Left colon (tissue), 2 donors: ENCODE measurements around the gene RPP30. TPM values are rescaled to one million over a fixed set of nuclear protein-coding genes. Genes with fewer than 3 reads are reported as not detected.
"Not testable (repeated sequence)": the region's sequence is repeated elsewhere in the genome, so short reads cannot be mapped to it uniquely, and the experiment has no call there.

ENCODE experiments used
- ATAC-seq: fragments of 200-7000 bp; cut with Tn5 transposase; one replicate; pipeline ENCODE4 v1.9.1; 2020; ENCODE audit warnings: mild to moderate bottlenecking, moderate library complexity
- DNase-seq, 2 donors: peaks; one replicate each; pipeline ENCODE4 v3.0.0-alpha.2; 2020
- intact Hi-C, 2 donors: fragments of 100-400 bp; cut with DNase I in 1 of 2; cut with micrococcal nuclease in 1 of 2; formaldehyde crosslinking; loops; one replicate each; pipeline versions ENCODE4 v1.11.2 to v1.14.0; 2022; cut with DNase I, micrococcal nuclease
- total RNA-seq, 2 donors: library from RNA; stranded (reverse); fragmentation: NEBNext Ultra II Directional; extraction: Animal tissue kit (Norgen Biotek cat#: 25700); gene quantifications; one replicate each; pipeline ENCODE4 v1.2.1, GENCODE V29; 2021
- donor health status: DM: no; HTN: no; CAD: no.
- donor health status: DM: yes; HTN: yes; CAD: no.

The RPP30 gene
- total RNA-seq, 2 donors from 2014 or later = 19.4 to 20.4 TPM

DNA sequence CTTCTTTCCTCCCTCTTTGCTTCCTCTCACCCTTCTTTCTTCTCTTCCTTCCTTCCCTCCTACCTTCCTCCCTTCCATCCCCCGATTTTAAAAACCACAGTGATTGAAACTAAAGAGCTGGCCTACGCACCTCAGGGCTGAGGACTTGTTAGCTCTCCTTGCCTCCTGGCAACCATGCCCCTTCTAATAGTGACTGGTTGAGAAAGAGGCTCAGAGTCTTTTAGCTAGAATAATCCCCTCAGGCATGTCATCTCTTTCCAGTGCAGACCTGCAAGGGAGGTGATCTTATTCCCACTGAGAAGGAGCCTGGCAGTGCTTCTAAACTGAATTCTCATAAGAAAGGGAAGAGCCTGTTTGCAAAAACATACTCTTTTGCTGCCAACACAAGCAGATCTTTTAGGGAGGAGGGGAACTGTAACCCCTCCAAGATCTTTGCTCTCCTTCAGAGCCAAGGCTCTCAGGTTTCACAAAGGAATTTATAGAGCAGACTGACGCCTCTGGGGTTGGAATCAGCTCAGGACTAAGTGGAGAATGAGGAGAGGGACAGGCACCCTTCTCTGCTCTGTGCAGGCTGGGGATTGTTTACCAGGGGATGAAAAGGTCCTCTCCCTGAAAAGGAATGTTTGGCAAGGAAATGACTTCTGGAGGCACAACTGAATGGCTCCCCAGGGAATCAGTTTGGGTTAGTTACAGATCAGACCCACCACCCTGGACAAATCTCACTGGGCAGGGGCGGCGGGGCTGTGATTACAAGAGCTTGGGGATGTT, 58.5 kb downstream of the RPP30 start:
- ATAC-seq = no peak
- intact Hi-C loops = no loop called here
- DNase-seq = no peak

DNA sequence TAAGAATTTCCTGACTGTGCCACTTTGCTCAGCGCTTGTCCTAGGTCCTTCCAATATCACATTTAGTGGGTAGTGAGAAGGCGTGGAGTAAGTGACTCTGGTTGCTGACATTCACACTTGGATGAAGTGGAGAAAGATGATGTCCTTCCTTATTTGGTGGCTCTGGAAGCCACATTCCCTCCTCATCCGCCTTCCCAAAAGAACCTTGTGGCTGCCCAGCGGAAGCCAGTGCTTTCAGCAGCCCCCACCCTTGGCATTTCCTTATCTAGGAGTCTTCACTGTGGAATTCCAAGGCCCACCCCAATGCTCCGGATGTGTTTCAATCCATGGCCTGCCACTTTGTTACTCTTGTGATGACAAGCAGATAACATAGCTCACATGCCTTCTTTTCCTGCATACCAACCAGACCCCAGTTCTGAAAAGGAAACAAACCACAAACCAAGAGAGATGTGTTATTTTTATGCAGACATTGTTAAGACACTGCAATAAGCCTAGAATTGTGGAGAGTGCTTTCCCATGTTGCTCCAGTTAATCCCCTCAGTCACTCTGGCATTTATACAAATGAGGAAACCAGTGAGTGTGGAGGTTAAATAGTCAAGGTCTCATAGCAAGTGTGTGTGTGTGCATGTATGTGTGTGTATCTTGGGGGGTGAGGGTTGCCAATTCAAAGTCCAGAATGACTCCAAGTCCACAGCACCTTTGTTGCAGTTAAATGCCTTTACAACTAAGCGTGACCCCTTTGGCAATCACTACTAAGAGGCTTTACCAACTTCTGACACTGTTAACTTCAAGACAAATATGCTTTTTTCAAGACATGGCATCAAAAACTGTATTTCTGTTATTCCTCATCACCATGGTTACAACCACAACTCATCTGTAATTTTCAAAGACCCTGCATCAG, 59.4 kb downstream of the RPP30 start:
- DNase-seq = no peak
- intact Hi-C loops = no loop called here
- no peak for ATAC-seq

DNA sequence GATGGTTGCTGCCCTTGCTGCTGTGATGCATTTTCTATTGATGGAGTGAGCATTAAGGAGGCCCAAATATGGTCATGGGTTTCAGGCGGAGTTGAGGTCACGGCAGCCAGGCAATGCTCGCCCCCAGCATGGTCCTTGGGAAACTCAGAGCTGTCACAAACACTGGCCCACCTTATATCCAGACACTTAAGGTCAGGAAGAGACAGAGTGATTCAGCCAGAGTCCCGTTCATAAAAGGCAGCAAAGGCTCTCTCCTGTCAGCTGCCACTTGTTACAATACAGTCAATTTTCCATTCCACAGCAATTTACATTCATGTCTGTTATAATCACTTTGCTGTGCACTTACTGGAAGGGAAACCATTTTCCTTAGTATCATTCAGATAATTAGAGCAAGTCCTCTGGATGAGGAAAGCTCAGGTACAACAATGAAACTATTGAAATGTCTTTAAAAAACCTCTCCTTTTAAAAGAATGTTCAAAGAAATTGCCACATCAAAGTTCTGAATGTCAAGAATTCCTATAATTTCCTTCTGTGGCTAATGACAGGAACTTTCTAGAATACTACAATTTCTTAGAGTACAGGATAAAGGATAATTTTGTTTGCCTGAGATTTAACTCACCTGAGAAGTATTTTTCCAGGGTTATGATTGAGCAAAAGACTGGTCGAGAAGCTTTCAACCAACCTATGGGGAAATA, 64.0 kb downstream of the RPP30 start:
- ATAC-seq (no peak), DNase-seq (no peak)
- intact Hi-C loops = no loop called here

DNA sequence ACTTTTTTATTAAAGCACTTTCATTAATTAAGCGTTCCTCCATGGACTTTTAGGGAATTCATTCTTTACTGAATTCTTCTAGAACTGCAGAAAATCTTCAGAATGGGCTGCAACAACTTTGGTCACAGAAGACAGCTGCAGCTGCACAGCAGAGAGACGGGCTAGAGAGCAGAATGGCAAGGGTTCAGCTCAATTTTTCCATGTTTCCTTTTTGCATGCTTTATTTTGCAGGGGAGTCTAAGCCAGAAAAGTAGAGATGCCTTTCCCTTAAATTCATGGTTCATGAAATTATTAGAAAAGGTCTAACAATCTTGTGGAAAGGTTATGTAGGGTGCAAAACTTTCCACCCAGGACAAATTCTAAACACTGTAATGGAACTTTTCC, 64.5 kb downstream of the RPP30 start:
- DNase-seq = no peak
- ATAC-seq = no peak
- intact Hi-C loops = no loop called here

DNA sequence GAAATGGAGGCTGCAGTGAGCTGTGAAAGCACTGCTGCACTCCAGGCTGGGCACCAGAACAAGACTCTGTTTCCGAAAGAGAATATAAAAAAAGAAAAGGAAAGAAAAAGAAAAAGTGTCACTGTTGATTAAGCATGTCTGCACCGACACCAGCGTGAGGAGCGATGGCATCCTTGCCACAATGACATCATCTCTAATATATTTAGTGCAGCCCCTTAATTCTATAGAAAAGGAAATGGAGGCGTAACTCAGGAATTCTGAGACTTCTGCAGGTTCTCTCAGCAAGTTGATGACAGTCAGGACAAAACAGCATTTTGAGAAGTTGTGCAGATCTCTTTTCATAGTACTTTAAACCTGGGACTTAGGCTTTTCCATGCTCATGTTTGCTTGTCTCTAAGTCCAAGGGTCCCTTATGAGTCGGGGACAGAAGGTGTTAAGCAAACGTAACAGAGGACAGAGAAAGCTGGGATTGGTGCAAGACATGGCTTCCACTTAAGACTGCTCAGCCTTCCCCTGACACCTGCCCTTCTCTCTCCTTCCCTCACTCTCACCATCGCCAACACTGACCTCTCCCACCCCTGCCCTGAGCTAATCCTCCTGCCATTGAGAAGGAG, 66.0 kb downstream of the RPP30 start:
- ATAC-seq = no peak
- DNase-seq = no peak
- intact Hi-C loops = no loop called here

DNA sequence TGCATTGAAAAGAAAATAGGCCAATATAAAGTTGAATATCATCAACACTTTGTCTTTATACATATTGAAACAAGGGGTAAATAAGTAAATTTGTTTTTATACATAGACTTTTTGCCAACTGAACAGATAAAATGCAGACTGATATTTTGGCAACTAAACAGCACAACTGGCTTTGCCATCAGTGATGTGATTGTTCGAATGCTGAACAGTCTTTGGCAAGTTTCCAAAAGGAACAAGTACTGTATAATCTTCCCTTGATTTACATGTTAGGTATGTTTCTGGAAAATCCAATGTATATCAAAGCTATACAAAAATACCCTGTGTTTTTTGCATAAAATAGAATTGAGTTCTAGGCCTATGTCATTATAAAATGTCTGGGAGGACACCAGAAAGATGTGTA, 67.3 kb downstream of the RPP30 start:
- DNase-seq (no peak), ATAC-seq (no peak)
- intact Hi-C loops = no loop called here

DNA sequence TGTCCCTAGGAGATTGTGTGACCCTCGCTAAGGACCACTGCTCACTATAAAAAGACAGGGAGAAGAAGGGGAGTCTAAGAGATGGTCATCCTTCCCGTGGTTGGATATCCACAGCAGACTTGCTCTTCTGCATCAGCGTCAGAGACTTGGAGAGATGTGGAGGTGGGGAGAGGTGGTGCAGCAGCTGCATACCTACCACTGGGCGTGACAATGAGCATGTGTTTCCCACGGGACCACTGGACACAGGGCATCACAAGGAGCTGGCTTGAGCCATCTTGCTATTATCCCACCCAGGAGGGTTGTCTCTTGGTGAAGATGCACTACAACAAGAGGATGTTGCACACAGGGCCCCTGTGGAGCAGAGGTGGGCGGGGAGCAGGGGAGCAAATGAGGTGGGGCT, 67.9 kb downstream of the RPP30 start:
- DNase-seq (no peak), ATAC-seq (no peak)
- intact Hi-C loops = no loop called here

DNA sequence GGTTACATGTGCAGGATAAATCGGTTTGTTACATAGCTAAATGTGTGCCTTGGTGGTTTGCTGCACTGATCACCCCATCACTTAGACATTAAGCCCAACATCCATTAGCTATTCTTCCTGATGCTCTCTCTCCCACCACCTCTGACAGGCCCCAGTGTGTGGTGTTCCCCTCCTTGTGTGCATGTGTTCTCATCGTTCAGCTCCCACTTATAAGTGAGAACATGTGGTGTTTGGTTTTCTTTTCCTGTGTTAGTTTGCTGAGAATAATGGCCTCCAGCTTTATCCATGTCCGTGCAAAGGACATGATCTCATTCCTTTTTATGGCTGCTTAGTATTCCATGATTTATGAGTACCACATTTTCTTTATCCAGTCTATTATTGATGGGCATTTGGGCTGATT, 71.2 kb downstream of the RPP30 start:
- ATAC-seq, DNase-seq, intact Hi-C loops: not testable (repeated sequence)

DNA sequence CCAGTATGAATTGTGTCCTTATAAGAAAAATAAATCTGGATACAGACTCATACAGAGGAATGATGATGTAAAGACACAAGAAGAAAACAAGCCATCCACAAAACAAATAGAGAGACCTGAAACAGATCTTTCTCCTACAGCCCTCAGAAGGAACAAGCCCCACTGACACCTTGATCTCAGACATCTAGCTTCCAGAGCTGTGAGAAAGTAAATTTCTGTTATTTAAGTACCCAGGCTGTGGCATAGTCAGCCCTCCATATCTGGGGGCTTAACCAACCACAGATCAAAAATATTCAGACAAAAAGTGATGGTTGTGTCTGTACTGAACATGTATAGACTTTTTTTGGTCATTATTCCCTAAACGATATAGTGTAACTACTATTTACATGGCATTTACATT, 73.0 kb downstream of the RPP30 start:
- intact Hi-C loops = no loop called here
- DNase-seq (no peak), ATAC-seq (no peak)

DNA sequence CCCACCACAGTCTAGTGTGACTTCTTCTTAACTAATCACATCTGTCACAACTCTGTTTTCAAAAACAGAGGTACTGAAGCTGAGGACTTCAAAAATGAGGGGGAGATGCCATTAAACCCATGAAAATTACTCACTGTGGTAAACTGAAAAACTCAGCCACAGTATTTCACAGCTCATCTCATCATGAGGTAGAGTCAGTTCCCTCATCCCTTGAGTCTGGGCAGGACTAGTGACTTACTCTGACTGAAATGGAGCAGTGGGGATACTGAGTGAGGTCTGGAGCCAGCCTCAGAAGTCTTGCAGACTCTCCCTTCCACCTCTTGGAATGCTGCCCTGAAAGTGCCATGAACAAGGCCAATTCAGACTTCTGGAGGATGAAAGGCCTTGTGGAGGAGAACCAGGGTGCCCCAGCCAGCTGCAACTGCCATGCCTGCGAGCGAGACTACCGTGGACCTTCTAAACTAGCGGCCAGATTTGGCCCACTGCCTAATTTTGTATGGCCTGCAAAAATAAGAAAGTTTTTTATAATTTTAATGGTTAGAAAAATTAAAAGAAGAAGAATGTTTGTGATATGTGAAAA, 73.8 kb downstream of the RPP30 start:
- no peak for ATAC-seq
- intact Hi-C loops = no loop called here

DNA sequence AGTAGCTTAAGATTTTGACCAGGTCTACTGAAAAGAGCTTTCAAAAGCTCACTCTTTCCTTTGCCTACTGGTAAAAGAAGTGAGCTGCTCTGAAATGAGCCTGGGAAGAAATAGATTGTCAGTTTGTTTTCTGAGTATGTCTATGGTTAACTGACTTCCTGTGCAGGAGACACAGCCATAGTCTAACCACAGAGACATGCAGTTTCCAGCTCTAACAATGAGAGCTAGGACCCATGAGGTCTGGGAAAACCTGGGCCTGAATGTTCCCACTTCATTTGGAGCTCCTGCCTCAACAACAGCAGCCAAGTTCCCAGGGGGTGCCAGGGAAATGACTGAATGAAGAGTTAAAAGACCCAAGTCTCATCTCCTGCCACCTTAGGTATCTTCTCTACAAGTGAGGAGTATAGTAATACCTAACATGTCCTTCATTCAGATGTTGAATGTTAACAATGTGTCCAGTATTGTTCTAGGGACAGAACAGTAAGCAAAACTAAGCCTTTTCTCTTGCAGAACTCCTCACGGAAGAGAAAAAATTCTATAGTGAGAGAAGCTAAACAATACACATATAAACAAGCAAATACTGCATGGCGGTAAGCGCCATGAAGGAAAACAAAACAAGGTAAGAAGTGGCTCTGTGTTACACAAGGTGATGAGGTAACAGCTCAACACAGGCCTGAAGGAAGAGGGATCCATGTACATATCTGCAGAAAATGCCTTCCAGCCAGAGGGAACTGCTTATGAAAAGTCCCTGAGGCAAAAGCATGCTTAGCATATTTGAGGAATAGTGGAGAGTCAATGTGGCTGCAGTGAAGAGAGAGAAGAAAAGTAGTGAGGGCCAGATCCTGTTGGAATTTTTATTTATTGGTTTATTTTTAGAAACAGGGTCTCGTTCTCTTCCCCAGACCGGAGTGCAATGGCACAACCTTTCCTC, 75.5 kb downstream of the RPP30 start:
- intact Hi-C loops = no loop called here
- DNase-seq = no peak
- ATAC-seq = no peak

More for the DNA sequence above, 73.8 kb downstream of the RPP30 start:
- DNase-seq = no peak

Other genes starting within 250 kb of the RPP30 start
- gene HTR7, start 13.9 kb upstream of the RPP30 start, total RNA-seq = under 1 TPM; 0.21 to 0.61 TPM
- not detected for gene ANKRD1, start 49.1 kb downstream of the RPP30 start, total RNA-seq